Right lobe of liver (tissue), 6 donors: Measurements from ENCODE around the gene CCDC15. TPM values are rescaled to one million over a fixed set of nuclear protein-coding genes. Genes with fewer than 3 reads are reported as not detected.

Source experiments
- ATAC-seq, 4 donors: fragments of 200-7000 bp; cut with Tn5 transposase; one replicate each; pipeline ENCODE4 v1.9.1; 2020; ENCODE audit warnings: mild to moderate bottlenecking in 4 of 4, moderate library complexity in 4 of 4
- DNase-seq, 3 donors: peaks; one replicate each; pipeline ENCODE4 v3.0.0-alpha.2; 2020
- H3K27ac ChIP-seq, 3 donors: fragments of 200-600 bp; one replicate each; pipeline ENCODE4 v1.8.0; 2022
- H3K27me3 ChIP-seq, 2 donors: fragments of 200-600 bp; one replicate each; pipeline ENCODE4 v1.8.0; 2022
- H3K36me3 ChIP-seq, 4 donors: fragments of 200-600 bp; sonication (generic) in 1 of 4; one replicate each; pipeline versions ENCODE4 v1.5.1 to v1.8.0; 2017 to 2022; ENCODE audit warnings: control low read depth in 1 of 4
- H3K4me1 ChIP-seq, 4 donors: fragments of 200-600 bp; sonication (generic) in 1 of 4; one replicate each; pipeline versions ENCODE4 v1.5.1 to v1.8.0; 2017 to 2022; ENCODE audit warnings: control low read depth in 1 of 4
- H3K4me3 ChIP-seq, 3 donors: fragments of 200-600 bp; one replicate each; pipeline ENCODE4 v1.8.0; 2022
- H3K9me3 ChIP-seq, 4 donors: fragments of 200-600 bp; sonication (generic) in 1 of 4; one replicate each; pipeline versions ENCODE4 v1.5.1 to v1.8.0; 2017 to 2022; ENCODE audit warnings: control low read depth in 1 of 4
- POLR2A ChIP-seq: fragments of 450-650 bp; IDR thresholded peaks from one replicate; pipeline ENCODE4 v1.6.1; 2017; ENCODE audit warnings: antibody characterized with exemption, mild to moderate bottlenecking
- WGBS: methylation state at CpG from one replicate; pipeline ENCODE4 v1.1.6; 2018; ENCODE audit warnings: low coverage, low lambda C conversion rate; ENCODE audit not compliant: insufficient coverage; ENCODE audit errors: missing lambda C conversion rate; 5-methylcytosine and 5-hydroxymethylcytosine counted together
- intact Hi-C, 2 donors: fragments of 100-400 bp; cut with DNase I; formaldehyde crosslinking; loops; one replicate each; pipeline versions ENCODE4 v1.11.2 to v1.14.1; 2022
- total RNA-seq, 6 experiments: library from RNA; depleted of rRNA in 2 of 6; stranded (reverse); fragments of >200 nt in 2 of 6; fragmentation: NEBNext Ultra II Directional in 3 of 6; extraction: Animal tissue kit (Norgen Biotek cat#: 25700) in 3 of 6; gene quantifications; one replicate each; pipeline versions ENCODE4 v1.1.0 to v1.2.4, GENCODE V29; 2016 to 2023
- TF ChIP-seq, protein P1 (sequence below), 4 donors: fragments of 200-600 bp in 3 of 4; fragments of 450-650 bp in 1 of 4; IDR thresholded peaks; one replicate each; pipeline versions ENCODE4 v1.5.1 to v1.8.0; 2016 to 2022; ENCODE audit warnings: antibody characterized with exemption in 4 of 4, mild to moderate bottlenecking in 2 of 4
- donor health status: DM: no; HTN: yes; CAD: no.
- donor health status: DM: no; HTN: no; CAD: no.
- donor health status: DM: no; HTN: no; CAD: no.
- donor health status: DM: no; HTN: yes; CAD: no.
- donor health status: DM: no; HTN: yes; CAD: no.

The CCDC15 gene
- total RNA-seq, 6 experiments from 2014 or later, result 0.57 to 1.8 (median 0.70) TPM

DNA sequence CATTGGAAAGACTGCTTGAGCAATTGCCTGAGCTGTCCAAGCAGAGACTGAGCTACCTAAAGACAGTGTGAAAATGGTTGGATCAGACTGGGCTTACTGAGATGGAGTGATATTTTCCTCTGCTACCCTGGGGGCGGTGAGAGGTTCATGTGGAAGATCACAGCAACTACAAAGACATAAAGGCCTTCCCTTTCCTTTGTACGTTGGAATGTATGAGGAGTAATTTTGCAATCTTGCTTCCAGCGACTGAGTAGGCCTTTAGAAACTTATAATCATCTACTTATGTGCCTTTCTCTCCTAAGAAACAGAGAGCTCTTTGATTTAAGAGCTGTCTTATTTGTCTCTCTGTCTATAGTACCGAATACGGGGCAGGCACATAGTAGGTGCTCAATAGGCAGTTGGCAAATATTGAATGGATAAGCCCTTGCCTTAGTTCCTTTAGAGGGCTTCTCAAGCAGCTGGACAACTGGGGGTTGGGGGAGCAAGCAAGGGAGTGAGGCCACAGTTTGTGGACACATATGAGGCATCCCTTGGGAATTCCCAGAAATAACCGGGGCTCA lies 15.7 kb upstream of the CCDC15 start:
- intact Hi-C loops, result no loop called here
- peaks cover 0 to 17% (median 3%) of the 10 kb centered on the region in 4 donors for H3K4me1 ChIP-seq
- TF ChIP-seq, protein P1, sequence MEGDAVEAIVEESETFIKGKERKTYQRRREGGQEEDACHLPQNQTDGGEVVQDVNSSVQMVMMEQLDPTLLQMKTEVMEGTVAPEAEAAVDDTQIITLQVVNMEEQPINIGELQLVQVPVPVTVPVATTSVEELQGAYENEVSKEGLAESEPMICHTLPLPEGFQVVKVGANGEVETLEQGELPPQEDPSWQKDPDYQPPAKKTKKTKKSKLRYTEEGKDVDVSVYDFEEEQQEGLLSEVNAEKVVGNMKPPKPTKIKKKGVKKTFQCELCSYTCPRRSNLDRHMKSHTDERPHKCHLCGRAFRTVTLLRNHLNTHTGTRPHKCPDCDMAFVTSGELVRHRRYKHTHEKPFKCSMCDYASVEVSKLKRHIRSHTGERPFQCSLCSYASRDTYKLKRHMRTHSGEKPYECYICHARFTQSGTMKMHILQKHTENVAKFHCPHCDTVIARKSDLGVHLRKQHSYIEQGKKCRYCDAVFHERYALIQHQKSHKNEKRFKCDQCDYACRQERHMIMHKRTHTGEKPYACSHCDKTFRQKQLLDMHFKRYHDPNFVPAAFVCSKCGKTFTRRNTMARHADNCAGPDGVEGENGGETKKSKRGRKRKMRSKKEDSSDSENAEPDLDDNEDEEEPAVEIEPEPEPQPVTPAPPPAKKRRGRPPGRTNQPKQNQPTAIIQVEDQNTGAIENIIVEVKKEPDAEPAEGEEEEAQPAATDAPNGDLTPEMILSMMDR (IDR thresholded peaks at IDR 0.05), result no peak
- TF ChIP-seq POLR2A, result no peak
- H3K36me3 ChIP-seq, result no peaks in the 10 kb centered on the region
- no peak for DNase-seq
- no peak for ATAC-seq
- no peaks in the 10 kb centered on the region for H3K9me3 ChIP-seq
- WGBS, result 66% methylated on average over 6 of the region's 6 CpGs
- H3K27me3 ChIP-seq, result no peaks in the 10 kb centered on the region
- H3K4me3 ChIP-seq, result no peak overlapping the region
- no peak overlapping the region for H3K27ac ChIP-seq

DNA sequence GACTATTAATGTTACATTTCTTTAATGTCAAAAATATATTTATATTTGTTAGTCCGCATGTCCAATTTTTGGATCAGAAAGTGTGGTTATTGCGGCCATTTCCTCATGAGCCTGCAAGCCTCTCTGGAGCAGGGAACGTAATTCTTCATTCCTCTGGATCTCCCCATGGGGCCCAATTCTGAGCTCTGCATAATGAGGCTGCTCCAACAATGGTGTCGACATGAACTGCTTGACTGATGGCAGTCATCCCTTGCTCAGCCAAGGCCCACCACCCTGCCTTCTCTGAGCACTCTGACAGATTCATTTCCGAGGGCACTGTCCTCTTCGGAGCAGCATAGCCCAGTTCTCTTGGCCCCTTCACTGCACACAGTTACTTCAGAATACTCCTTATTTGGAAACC lies 15.0 kb upstream of the CCDC15 start:
- no peaks in the 10 kb centered on the region for H3K27me3 ChIP-seq
- H3K4me1 ChIP-seq, result peaks cover 0 to 13% (median 3%) of the 10 kb centered on the region in 4 donors
- intact Hi-C loops, result no loop called here
- WGBS, result 94% methylated on average over 4 of the region's 6 CpGs
- no peaks in the 10 kb centered on the region for H3K36me3 ChIP-seq
- no peaks in the 10 kb centered on the region for H3K9me3 ChIP-seq
- DNase-seq (no peak), ATAC-seq (no peak)
- TF ChIP-seq, protein P1 (IDR thresholded peaks at IDR 0.05), result no peak
- TF ChIP-seq POLR2A, result no peak
- H3K4me3 ChIP-seq, result no peak overlapping the region
- H3K27ac ChIP-seq, result no peak overlapping the region

DNA sequence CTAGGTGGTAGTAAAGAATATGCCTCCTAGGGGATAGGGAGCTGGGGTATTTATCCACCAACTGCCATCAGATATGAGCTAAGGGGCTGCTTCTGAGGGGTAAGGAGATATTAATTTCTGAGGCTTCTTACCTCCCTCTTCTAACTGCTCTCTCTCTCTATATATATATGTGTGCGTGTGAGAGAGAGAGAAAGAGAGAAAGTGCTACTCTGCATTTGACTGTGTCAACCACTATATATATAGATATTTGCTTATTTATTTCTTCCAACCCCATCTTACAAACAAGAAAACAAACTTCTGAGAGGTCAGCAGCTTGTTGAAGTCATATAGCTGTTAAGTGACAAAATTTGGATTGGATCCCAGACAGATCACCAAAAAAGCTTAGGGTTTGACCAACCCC lies 12.3 kb upstream of the CCDC15 start:
- Histone ChIP-seq H3K4me1 (no peaks in the 10 kb centered on the region), H3K27ac (no peak overlapping the region), H3K27me3 (no peaks in the 10 kb centered on the region), H3K4me3 (no peak overlapping the region), H3K36me3 (no peaks in the 10 kb centered on the region), H3K9me3 (no peaks in the 10 kb centered on the region)
- no peak for DNase-seq
- intact Hi-C loops, result no loop called here
- 50% methylated on average over 1 of the region's 1 CpG for WGBS
- no peak for ATAC-seq
- no peak for TF ChIP-seq POLR2A
- TF ChIP-seq, protein P1 (IDR thresholded peaks at IDR 0.05), result no peak

DNA sequence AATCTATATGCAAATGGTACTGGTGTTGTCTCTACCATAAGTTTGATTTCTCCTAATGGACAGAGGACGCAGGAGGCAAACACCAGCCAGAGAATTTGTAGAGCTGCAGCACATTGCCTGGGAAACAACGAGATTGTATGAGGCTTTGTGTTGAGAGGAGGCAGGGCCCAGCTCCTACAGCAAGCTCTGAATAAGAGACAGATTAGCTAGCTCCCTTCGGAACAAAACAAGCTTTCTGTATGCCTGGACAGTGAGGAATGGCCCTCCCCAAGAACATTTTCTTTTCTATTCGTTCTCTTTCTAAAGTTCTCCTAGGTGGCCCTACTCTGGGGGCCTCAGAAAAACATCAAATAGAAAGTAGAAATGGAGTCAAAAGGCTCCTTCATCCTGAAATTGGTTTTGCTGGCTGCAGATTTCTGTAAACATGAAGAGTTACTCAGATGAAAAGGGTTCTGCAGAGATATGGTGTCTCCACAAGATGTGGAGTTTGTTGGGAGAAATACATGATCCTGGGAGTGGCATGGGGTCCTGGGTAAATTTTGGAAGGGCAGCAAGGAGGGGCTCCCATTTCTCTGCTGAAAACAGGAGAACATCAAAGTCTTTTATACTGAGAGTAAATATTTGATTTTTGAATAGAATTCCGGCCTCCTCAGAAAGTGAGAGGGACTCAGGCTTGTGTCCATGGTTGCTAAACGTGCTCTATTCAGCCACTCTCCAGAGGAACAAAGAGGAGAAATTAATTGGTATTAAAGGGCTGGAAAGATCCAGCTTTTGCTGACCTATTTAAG lies 11.3 kb upstream of the CCDC15 start:
- no peak for ATAC-seq
- H3K4me1 ChIP-seq, result peaks cover 0 to 1% (median 0%) of the 10 kb centered on the region in 4 donors

More for the DNA sequence above, 11.3 kb upstream of the CCDC15 start:
- Histone ChIP-seq H3K36me3 (no peaks in the 10 kb centered on the region), H3K27me3 (no peaks in the 10 kb centered on the region), H3K9me3 (no peaks in the 10 kb centered on the region), H3K27ac (no peak overlapping the region), H3K4me3 (no peak overlapping the region)
- DNase-seq, result no peak
- TF ChIP-seq POLR2A, result no peak
- TF ChIP-seq, protein P1 (IDR thresholded peaks at IDR 0.05), result no peak
- WGBS, result 66% methylated on average over 6 of the region's 6 CpGs
- intact Hi-C loops, result no loop called here
